Brain microvascular endothelial cell (primary cell): ENCODE measurements around the gene OR10A7.
"Not testable (repeated sequence)": the region's sequence is repeated elsewhere in the genome, so short reads cannot be mapped to it uniquely, and the experiment has no call there.

Experiments used
- DNase-seq: peaks from one replicate; pipeline ENCODE4 v3.0.0-alpha.2; 2020
- H3K27ac ChIP-seq: fragments of 250-450 bp; sonication (Bioruptor Pico); 2 replicates; pipeline ENCODE4 v1.5.1; 2020; ENCODE audit warnings: mild to moderate bottlenecking, moderate library complexity
- H3K27me3 ChIP-seq: fragments of 250-450 bp; sonication (Bioruptor Pico); replicated peaks from 2 replicates; pipeline ENCODE4 v1.5.1; 2020; ENCODE audit warnings: mild to moderate bottlenecking
- H3K36me3 ChIP-seq: fragments of 250-450 bp; sonication (Bioruptor Pico); replicated peaks from 2 replicates; pipeline ENCODE4 v1.5.1; 2020; ENCODE audit warnings: mild to moderate bottlenecking
- H3K4me3 ChIP-seq: 2 replicates; pipeline ENCODE4 v1.5.1; 2011; ENCODE audit warnings: low read depth, mild to moderate bottlenecking, control low read depth, low read length, moderate library complexity
- CTCF ChIP-seq: IDR thresholded peaks from 2 replicates; pipeline ENCODE4 v1.5.1; 2011; ENCODE audit warnings: low read depth, mild to moderate bottlenecking, moderate library complexity, low read length, control low read depth, inconsistent platforms; ENCODE audit errors: missing control alignments
- in situ Hi-C: cut with HindIII; loops from 2 replicates; pipeline ENCODE4 v1.10.0; 2017; ENCODE audit warnings: low sequenced_read_pairs, low pct_ligation_motif_present

Gene OR10A7, protein sequence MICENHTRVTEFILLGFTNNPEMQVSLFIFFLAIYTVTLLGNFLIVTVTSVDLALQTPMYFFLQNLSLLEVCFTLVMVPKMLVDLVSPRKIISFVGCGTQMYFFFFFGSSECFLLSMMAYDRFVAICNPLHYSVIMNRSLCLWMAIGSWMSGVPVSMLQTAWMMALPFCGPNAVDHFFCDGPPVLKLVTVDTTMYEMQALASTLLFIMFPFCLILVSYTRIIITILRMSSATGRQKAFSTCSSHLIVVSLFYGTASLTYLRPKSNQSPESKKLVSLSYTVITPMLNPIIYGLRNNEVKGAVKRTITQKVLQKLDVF

GRCh38 chr12:55220725-55221124, at the start of gene OR10A7:
Gene OR10A7, plus strand, starts transcription at chr12:55221025. Its CDS starts 0 bp downstream, at chr12:55221025.
- TF ChIP-seq CTCF: no peak
- H3K36me3 ChIP-seq: no peaks in the 10 kb centered on the region
- H3K27ac ChIP-seq: no peak within 1 kb of the TSS
- H3K27me3 ChIP-seq: no peaks in the 10 kb centered on the region
- in situ Hi-C loops: no loop called here
- no peak within 1 kb of the TSS for H3K4me3 ChIP-seq
- DNase-seq: no peak

GRCh38 chr12:55171445-55171844, 49.4 kb upstream of the OR10A7 start:
- Histone ChIP-seq H3K27ac (no peak overlapping the region), H3K27me3 (no peaks in the 10 kb centered on the region), H3K4me3 (no peak overlapping the region), H3K36me3 (no peaks in the 10 kb centered on the region)
- no peak for TF ChIP-seq CTCF
- in situ Hi-C loops: no loop called here
- no peak for DNase-seq

GRCh38 chr12:55171846-55172245, 49.0 kb upstream of the OR10A7 start:
- DNase-seq, H3K36me3 ChIP-seq, H3K27me3 ChIP-seq, H3K4me3 ChIP-seq, in situ Hi-C loops, H3K27ac ChIP-seq: not testable (repeated sequence)

DNA sequence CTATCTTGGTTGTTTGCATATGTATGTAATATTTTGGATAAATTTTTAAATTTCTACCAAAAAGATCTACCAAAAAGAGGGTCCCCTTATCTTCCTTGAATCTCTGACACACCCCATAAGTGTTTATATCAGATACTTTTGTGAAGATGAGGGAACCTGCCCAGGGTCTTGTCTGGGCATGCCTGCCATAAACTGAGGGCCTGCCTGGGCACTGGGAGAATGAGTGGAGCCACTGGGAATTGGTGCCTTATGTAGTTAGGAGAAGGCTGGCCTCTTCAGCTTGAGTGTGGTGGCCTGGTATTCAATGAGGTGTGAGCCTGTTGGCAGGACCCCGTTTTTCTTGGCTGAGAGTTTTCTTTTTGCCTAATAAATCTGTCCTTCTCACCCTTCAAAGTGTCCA, 48.1 kb upstream of the OR10A7 start:
- in situ Hi-C loops: no loop called here
- no peak for DNase-seq
- Histone ChIP-seq H3K27me3 (no peaks in the 10 kb centered on the region), H3K27ac (no peak overlapping the region), H3K4me3 (no peak overlapping the region), H3K36me3 (no peaks in the 10 kb centered on the region)
- no peak for TF ChIP-seq CTCF

- Histone ChIP-seq H3K36me3 (no peaks in the 10 kb centered on the region), H3K4me3 (no peak overlapping the region), H3K27ac (no peak overlapping the region), H3K27me3 (no peaks in the 10 kb centered on the region)
- DNase-seq: no peak
- in situ Hi-C loops: no loop called here
- TF ChIP-seq CTCF: no peak
These were observed 47.4 kb upstream of the OR10A7 start for GRCh38 chr12:55173456-55173855.

DNA sequence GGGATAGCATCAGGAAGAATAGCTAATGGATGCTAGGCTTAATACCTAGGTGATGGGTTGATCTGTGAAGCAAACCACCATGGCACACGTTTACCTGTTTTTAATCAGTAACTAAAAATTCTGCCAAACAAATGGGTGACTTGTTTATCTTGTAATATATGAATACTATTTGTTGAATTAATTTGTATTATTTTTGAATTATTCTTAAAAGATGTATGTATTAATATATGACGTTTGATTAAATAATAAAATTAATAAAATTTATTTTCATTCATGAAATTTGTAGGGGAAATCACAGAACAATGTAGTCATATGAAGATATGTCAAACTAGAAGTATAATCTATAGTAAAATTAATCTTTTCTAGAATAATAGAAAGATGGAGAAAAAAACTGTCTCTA, 32.3 kb upstream of the OR10A7 start:
- no peaks in the 10 kb centered on the region for H3K27me3 ChIP-seq
- no peak for TF ChIP-seq CTCF
- H3K4me3 ChIP-seq: no peak overlapping the region
- no peak overlapping the region for H3K27ac ChIP-seq
- in situ Hi-C loops: loop anchor here (25.0 kb wide), 1 partner anchor 424 kb away; no protein-coding TSS in a partner anchor
- no peak for DNase-seq
- no peaks in the 10 kb centered on the region for H3K36me3 ChIP-seq
